Measurements from ENCODE around the gene PPIP5K1. TPM values are rescaled to one million over a fixed set of nuclear protein-coding genes. Genes with fewer than 3 reads are reported as not detected.

PPIP5K1 gene
- total and polyA plus RNA-seq, 7 donors = 4.5 to 37.3 (median 19.3) TPM

DNA sequence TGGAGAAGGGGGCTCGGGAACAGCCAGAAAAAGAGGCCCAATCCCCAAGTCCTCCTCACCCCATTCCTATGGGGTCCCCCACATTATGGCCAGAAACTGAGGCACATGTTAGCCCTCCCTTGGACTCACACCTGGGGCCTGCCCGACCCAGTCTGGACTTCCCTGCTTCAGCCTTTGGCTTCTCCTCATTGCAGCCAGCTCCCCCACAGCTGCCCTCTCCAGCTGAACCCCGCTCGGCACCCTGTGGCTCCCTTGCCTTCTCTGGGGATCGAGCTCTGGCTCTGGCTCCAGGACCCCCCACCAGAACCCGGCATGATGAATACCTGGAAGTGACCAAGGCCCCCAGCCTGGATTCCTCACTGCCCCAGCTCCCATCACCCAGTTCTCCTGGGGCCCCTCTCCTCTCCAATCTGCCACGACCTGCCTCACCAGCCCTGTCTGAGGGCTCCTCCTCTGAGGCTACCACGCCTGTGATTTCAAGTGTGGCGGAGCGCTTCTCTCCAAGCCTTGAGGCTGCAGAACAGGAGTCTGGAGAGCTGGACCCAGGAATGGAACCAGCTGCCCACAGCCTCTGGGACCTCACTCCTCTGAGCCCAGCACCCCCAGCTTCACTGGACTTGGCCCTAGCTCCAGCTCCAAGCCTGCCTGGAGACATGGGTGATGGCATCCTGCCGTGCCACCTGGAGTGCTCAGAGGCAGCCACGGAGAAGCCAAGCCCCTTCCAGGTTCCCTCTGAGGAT lies 62.0 kb downstream of the PPIP5K1 start:
- no peaks in the 10 kb centered on the region for H3K9me3 ChIP-seq
- H3K36me3 ChIP-seq (ENCODE audit: insufficient read depth in 1 of 2, low read depth in 1 of 2) = peaks cover 0 to 10% of the 10 kb centered on the region in 2 donors
- no peak overlapping the region for H3K4me3 ChIP-seq
- intact Hi-C loops (cut with DNase I) = no loop called here
- H3K27me3 ChIP-seq (ENCODE audit: insufficient read depth in 3 of 3, low read length in 2 of 3) = no peaks in the 10 kb centered on the region
- WGBS, 3 donors = 83 to 87% (median 86%) methylated on average over 12 of the region's 12 CpGs
- no peak overlapping the region for H3K27ac ChIP-seq
- no peak for ATAC-seq
- TF ChIP-seq, protein P1, sequence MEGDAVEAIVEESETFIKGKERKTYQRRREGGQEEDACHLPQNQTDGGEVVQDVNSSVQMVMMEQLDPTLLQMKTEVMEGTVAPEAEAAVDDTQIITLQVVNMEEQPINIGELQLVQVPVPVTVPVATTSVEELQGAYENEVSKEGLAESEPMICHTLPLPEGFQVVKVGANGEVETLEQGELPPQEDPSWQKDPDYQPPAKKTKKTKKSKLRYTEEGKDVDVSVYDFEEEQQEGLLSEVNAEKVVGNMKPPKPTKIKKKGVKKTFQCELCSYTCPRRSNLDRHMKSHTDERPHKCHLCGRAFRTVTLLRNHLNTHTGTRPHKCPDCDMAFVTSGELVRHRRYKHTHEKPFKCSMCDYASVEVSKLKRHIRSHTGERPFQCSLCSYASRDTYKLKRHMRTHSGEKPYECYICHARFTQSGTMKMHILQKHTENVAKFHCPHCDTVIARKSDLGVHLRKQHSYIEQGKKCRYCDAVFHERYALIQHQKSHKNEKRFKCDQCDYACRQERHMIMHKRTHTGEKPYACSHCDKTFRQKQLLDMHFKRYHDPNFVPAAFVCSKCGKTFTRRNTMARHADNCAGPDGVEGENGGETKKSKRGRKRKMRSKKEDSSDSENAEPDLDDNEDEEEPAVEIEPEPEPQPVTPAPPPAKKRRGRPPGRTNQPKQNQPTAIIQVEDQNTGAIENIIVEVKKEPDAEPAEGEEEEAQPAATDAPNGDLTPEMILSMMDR (IDR thresholded peaks at IDR 0.05) = no peak
- no peak for DNase-seq
- no peaks in the 10 kb centered on the region for H3K4me1 ChIP-seq

DNA sequence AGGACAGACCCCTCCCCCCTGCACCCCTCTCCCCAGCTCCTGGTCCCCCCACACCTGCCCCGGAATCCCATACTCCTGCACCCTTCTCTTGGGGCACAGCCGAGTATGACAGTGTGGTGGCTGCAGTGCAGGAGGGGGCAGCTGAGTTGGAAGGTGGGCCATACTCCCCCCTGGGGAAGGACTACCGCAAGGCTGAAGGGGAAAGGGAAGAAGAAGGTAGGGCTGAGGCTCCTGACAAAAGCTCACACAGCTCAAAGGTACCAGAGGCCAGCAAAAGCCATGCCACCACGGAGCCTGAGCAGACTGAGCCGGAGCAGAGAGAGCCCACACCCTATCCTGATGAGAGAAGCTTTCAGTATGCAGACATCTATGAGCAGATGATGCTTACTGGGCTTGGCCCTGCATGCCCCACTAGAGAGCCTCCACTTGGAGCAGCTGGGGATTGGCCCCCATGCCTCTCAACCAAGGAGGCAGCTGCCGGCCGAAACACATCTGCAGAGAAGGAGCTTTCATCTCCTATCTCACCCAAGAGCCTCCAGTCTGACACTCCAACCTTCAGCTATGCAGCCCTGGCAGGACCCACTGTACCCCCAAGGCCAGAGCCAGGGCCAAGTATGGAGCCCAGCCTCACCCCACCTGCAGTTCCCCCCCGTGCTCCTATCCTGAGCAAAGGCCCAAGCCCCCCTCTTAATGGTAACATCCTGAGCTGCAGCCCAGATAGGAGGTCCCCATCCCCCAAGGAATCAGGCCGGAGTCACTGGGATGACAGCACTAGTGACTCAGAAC lies 62.8 kb downstream of the PPIP5K1 start:
- no peak overlapping the region for H3K4me3 ChIP-seq
- 70 to 76% (median 75%) methylated on average over 9 of the region's 9 CpGs for WGBS, 3 donors
- peaks cover 0 to 15% of the 10 kb centered on the region in 2 donors for H3K36me3 ChIP-seq (ENCODE audit: insufficient read depth in 1 of 2, low read depth in 1 of 2)
- H3K27me3 ChIP-seq (ENCODE audit: insufficient read depth in 3 of 3, low read length in 2 of 3) = no peaks in the 10 kb centered on the region
- H3K4me1 ChIP-seq = no peaks in the 10 kb centered on the region
- intact Hi-C loops (cut with DNase I) = no loop called here
- TF ChIP-seq, protein P1 (IDR thresholded peaks at IDR 0.05) = no peak
- no peaks in the 10 kb centered on the region for H3K9me3 ChIP-seq
- no peak for DNase-seq
- ATAC-seq = no peak
- no peak overlapping the region for H3K27ac ChIP-seq

DNA sequence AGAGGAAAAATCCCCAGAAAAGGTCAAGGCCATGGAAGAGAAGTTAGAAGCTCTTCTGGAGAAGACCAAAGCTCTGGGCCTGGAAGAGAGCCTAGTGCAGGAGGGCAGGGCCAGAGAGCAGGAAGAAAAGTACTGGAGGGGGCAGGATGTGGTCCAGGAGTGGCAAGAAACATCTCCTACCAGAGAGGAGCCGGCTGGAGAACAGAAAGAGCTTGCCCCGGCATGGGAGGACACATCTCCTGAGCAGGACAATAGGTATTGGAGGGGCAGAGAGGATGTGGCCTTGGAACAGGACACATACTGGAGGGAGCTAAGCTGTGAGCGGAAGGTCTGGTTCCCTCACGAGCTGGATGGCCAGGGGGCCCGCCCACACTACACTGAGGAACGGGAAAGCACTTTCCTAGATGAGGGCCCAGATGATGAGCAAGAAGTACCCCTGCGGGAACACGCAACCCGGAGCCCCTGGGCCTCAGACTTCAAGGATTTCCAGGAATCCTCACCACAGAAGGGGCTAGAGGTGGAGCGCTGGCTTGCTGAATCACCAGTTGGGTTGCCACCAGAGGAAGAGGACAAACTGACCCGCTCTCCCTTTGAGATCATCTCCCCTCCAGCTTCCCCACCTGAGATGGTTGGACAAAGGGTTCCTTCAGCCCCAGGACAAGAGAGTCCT lies 63.6 kb downstream of the PPIP5K1 start:
- peaks cover 0 to 22% of the 10 kb centered on the region in 2 donors for H3K36me3 ChIP-seq (ENCODE audit: insufficient read depth in 1 of 2, low read depth in 1 of 2)
- intact Hi-C loops (cut with DNase I) = no loop called here
- no peaks in the 10 kb centered on the region for H3K4me1 ChIP-seq
- H3K27ac ChIP-seq = no peak overlapping the region
- H3K4me3 ChIP-seq = no peak overlapping the region
- no peaks in the 10 kb centered on the region for H3K9me3 ChIP-seq
- no peak for ATAC-seq
- 77 to 85% (median 83%) methylated on average over 10 to 11 of the region's 11 CpGs for WGBS, 3 donors
- H3K27me3 ChIP-seq (ENCODE audit: insufficient read depth in 3 of 3, low read length in 2 of 3) = no peaks in the 10 kb centered on the region
- no peak for DNase-seq
- TF ChIP-seq, protein P1 (IDR thresholded peaks at IDR 0.05) = no peak

DNA sequence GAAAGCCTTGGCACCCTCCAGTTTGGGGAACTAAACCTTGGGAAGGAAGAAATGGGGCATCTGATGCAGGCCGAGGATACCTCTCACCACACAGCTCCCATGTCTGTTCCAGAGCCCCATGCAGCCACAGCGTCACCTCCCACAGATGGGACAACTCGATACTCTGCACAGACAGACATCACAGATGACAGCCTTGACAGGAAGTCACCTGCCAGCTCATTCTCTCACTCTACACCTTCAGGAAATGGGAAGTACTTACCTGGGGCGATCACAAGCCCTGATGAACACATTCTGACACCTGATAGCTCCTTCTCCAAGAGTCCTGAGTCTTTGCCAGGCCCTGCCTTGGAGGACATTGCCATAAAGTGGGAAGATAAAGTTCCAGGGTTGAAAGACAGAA lies 64.9 kb downstream of the PPIP5K1 start:
- 90 to 95% (median 92%) methylated on average over 4 of the region's 4 CpGs for WGBS, 3 donors

More for the DNA sequence above, 64.9 kb downstream of the PPIP5K1 start:
- intact Hi-C loops (cut with DNase I) = no loop called here
- no peak for ATAC-seq
- TF ChIP-seq, protein P1 (IDR thresholded peaks at IDR 0.05) = no peak
- Histone ChIP-seq H3K4me3 (no peak overlapping the region), H3K27me3 (ENCODE audit: insufficient read depth in 3 of 3, low read length in 2 of 3) (no peaks in the 10 kb centered on the region), H3K36me3 (ENCODE audit: insufficient read depth in 1 of 2, low read depth in 1 of 2) (peaks cover 0 to 31% of the 10 kb centered on the region in 2 donors), H3K4me1 (no peaks in the 10 kb centered on the region), H3K27ac (no peak overlapping the region), H3K9me3 (no peaks in the 10 kb centered on the region)
- no peak for DNase-seq
